SU-DHL-6 (cell line): ENCODE results near the gene CCL21.

Experiments used
- EZH2phosphoT487 ChIP-seq: fragments of 200-600 bp; sonication (generic), shearing (Covaris generic); conservative IDR thresholded peaks from 2 replicates; pipeline ENCODE4 v1.6.1; 2018; ENCODE audit warnings: mild to moderate bottlenecking, antibody characterized with exemption, low read length, moderate library complexity, mixed read lengths
- TF ChIP-seq, protein P1 (sequence below): fragments of 200-600 bp; sonication (generic); IDR thresholded peaks from one replicate; pipeline ENCODE4 v1.5.1; 2017; ENCODE audit warnings: antibody characterized with exemption, mild to moderate bottlenecking, low read length, moderate library complexity; ENCODE audit not compliant: insufficient read depth, poor library complexity, severe bottlenecking

DNA sequence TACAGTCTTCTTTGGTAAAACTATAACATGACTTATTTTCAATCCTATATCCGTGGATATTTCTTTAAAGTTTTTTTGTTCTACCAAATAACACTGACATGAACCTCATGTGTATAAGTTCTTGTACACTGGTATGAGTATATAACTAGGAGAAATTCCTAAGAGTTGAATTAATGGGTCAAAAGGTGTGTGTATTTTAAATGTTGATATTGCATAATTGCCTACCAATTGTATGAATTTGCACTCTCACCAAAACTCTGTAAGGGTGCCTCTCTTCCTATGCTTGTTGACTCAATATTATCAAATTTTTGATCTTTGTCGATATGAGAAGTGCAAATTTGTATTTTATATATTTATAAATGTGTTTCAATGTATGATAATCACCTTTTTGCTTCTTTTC, 22.9 kb upstream of the CCL21 start:
- TF ChIP-seq, protein P1, sequence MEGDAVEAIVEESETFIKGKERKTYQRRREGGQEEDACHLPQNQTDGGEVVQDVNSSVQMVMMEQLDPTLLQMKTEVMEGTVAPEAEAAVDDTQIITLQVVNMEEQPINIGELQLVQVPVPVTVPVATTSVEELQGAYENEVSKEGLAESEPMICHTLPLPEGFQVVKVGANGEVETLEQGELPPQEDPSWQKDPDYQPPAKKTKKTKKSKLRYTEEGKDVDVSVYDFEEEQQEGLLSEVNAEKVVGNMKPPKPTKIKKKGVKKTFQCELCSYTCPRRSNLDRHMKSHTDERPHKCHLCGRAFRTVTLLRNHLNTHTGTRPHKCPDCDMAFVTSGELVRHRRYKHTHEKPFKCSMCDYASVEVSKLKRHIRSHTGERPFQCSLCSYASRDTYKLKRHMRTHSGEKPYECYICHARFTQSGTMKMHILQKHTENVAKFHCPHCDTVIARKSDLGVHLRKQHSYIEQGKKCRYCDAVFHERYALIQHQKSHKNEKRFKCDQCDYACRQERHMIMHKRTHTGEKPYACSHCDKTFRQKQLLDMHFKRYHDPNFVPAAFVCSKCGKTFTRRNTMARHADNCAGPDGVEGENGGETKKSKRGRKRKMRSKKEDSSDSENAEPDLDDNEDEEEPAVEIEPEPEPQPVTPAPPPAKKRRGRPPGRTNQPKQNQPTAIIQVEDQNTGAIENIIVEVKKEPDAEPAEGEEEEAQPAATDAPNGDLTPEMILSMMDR: no peak
- no peak for TF ChIP-seq EZH2phosphoT487
